OCI-LY3 (cell line): ENCODE results near the gene TBX21.
A peak's percentile ranks its signal among the peaks of the same experiment; 100 is the strongest.

Experiments used
- H2AFZ ChIP-seq: fragments of 200-600, 300-600 bp; shearing (Covaris generic); 2 replicates; pipeline ENCODE4 v1.6.0; 2014; ENCODE audit warnings: antibody characterized with exemption, low read depth, low read length
- H3K27ac ChIP-seq: fragments of 200-600, 300-600 bp; sonication (generic); 2 replicates; pipeline ENCODE4 v1.5.1; 2014; ENCODE audit warnings: mild to moderate bottlenecking, low read length, moderate library complexity, mixed read lengths
- H3K27me3 ChIP-seq: fragments of 200-600, 300-600 bp; sonication (generic); 2 replicates; pipeline ENCODE4 v1.6.1; 2014; ENCODE audit warnings: low read depth, low read length, mixed read lengths
- H3K36me3 ChIP-seq: fragments of 200-600, 300-600 bp; sonication (generic); replicated peaks from 2 replicates; pipeline ENCODE3; 2014; ENCODE audit warnings: low read depth, low read length, mixed read lengths
- H3K4me1 ChIP-seq: fragments of 300-600, 200-600 bp; sonication (generic); 2 replicates; pipeline ENCODE4 v1.6.1; 2014; ENCODE audit warnings: low read length, mixed read lengths
- H3K4me2 ChIP-seq: fragments of 200-600, 300-600 bp; sonication (generic); 2 replicates; pipeline ENCODE4 v1.6.1; 2014; ENCODE audit warnings: low read length, mixed read lengths
- H3K4me3 ChIP-seq: fragments of 300-600, 200-600 bp; sonication (generic); 2 replicates; pipeline ENCODE4 v1.5.1; 2014; ENCODE audit warnings: antibody characterized with exemption, mild to moderate bottlenecking, low read length, moderate library complexity
- H3K79me2 ChIP-seq: fragments of 300-600, 200-600 bp; shearing (Covaris generic); 2 replicates; pipeline ENCODE4 v1.6.1; 2014; ENCODE audit warnings: mild to moderate bottlenecking, low read length, mixed read lengths
- H3K9ac ChIP-seq: fragments of 300-600, 200-600 bp; shearing (Covaris generic); 2 replicates; pipeline ENCODE4 v1.6.0; 2014; ENCODE audit warnings: mild to moderate bottlenecking, low read length, moderate library complexity
- H3K9me3 ChIP-seq: fragments of 200-600, 300-600 bp; shearing (Covaris generic); 2 replicates; pipeline ENCODE4 v1.6.1; 2014; ENCODE audit warnings: low read length, mixed read lengths; ENCODE audit not compliant: insufficient read depth
- H4K20me1 ChIP-seq: fragments of 200-600, 300-600 bp; sonication (generic); 2 replicates; pipeline ENCODE4 v1.6.1; 2016; ENCODE audit warnings: low read length, mixed read lengths; ENCODE audit not compliant: insufficient read depth
- CTCF ChIP-seq: fragments of 200-600, 300-600 bp; sonication (generic); IDR thresholded peaks from 2 replicates; pipeline ENCODE4 v1.5.1; 2014; ENCODE audit warnings: antibody characterized with exemption, low read length, low read depth
- EZH2phosphoT487 ChIP-seq: fragments of 200-600 bp; shearing (Covaris generic); IDR thresholded peaks from 2 replicates; pipeline ENCODE4 v1.6.1; 2018; ENCODE audit warnings: antibody characterized with exemption, mixed run types, low read depth

The TBX21 gene

GRCh38 chr17:47693731-47694580 is 39.1 kb upstream of the TBX21 start, which contains the start of gene TBKBP1:
Gene TBKBP1, plus strand, starts transcription at chr17:47694161. Its CDS starts 1,952 bp downstream, at chr17:47696113.
- peak within 1 kb of the TSS; percentile 90 for H2AFZ ChIP-seq
- peak within 1 kb of the TSS; percentile 91 for H3K4me3 ChIP-seq
- H3K27ac ChIP-seq = no peak within 1 kb of the TSS
- H3K79me2 ChIP-seq = no peaks in the 10 kb centered on the region
- H3K9ac ChIP-seq = peak within 1 kb of the TSS; percentile 64
- no peaks in the 10 kb centered on the region for H3K36me3 ChIP-seq
- no peaks in the 10 kb centered on the region for H4K20me1 ChIP-seq
- TF ChIP-seq CTCF (no peak), EZH2phosphoT487 (no peak)
- H3K9me3 ChIP-seq = no peaks in the 10 kb centered on the region
- peaks cover 25% of the 10 kb centered on the region for H3K4me1 ChIP-seq
- peaks cover 8% of the 10 kb centered on the region; the same call in 1 of the 2 replicates for H3K27me3 ChIP-seq
- peak within 1 kb of the TSS; percentile 99 for H3K4me2 ChIP-seq

- peak overlapping the region; percentile 99 for H3K4me2 ChIP-seq
- no peaks in the 10 kb centered on the region for H3K9me3 ChIP-seq
- H3K27ac ChIP-seq = no peak overlapping the region
- peaks cover 8% of the 10 kb centered on the region; the same call in 1 of the 2 replicates for H3K27me3 ChIP-seq
- H3K9ac ChIP-seq = peak overlapping the region; percentile 64
- no peaks in the 10 kb centered on the region for H4K20me1 ChIP-seq
- no peak for TF ChIP-seq EZH2phosphoT487
- TF ChIP-seq CTCF = no peak
- H3K4me1 ChIP-seq = peaks cover 25% of the 10 kb centered on the region
- peak overlapping the region; percentile 91 for H3K4me3 ChIP-seq
- no peaks in the 10 kb centered on the region for H3K79me2 ChIP-seq
- H3K36me3 ChIP-seq = no peaks in the 10 kb centered on the region
- peak overlapping the region; percentile 90 for H2AFZ ChIP-seq
Observed at GRCh38 chr17:47694581-47695428, 38.2 kb upstream of the TBX21 start.

- Histone ChIP-seq H3K27ac (no peak overlapping the region), H3K4me2 (peak overlapping the region; percentile 99)
Observed at GRCh38 chr17:47695429-47696376, 37.3 kb upstream of the TBX21 start.

More at GRCh38 chr17:47695429-47696376, 37.3 kb upstream of the TBX21 start:
- Histone ChIP-seq H3K36me3 (no peaks in the 10 kb centered on the region), H3K9me3 (no peaks in the 10 kb centered on the region), H3K4me3 (peak overlapping the region; percentile 91), H2AFZ (no peak overlapping the region), H3K9ac (peak overlapping the region; percentile 64), H3K79me2 (no peaks in the 10 kb centered on the region), H3K27me3 (peaks cover 8% of the 10 kb centered on the region; the same call in 1 of the 2 replicates), H4K20me1 (no peaks in the 10 kb centered on the region), H3K4me1 (peaks cover 17% of the 10 kb centered on the region)
- TF ChIP-seq EZH2phosphoT487 (no peak), CTCF (no peak)
